Panc1 (cell line): ENCODE results near the gene MOXD1.

ENCODE experiments used
- POLR2AphosphoS5 ChIP-seq: IDR thresholded peaks from 2 replicates; pipeline ENCODE4 v1.6.1; 2012; ENCODE audit warnings: mild to moderate bottlenecking, low read depth, low read length, moderate library complexity
- TF ChIP-seq, protein P1 (sequence below): fragments of 450-650 bp; IDR thresholded peaks from 2 replicates; pipeline ENCODE4 v1.5.1; 2017; ENCODE audit warnings: mild to moderate bottlenecking
- TF ChIP-seq, protein P2 (sequence below), 2 experiments: IDR thresholded peaks; 2 replicates each; pipeline ENCODE4 v1.6.1; 2011 to 2012; ENCODE audit warnings: low read depth in 2 of 2, control low read depth in 1 of 2, low read length in 1 of 2, mild to moderate bottlenecking in 1 of 2, moderate library complexity in 1 of 2; ENCODE audit not compliant: insufficient read depth in 1 of 2

DNA sequence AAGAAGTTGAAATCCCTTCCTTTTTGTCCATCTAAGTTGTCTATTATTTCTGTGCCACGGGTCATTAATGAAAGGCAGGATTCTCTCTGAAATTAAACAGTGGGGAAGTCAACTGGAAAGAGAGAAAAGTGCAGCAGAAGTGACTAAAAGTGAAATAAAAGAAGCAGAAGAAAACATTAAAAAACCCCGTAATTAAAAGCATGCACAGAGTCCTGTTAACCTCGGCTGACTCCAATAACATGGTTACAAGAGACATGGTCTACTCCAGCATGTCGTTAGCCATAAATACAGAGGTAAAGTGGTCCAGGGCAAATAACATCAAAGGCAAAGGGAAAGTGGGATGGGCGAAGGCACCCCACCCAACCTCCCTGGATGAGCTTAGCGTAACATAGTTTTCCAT lies 13.0 kb upstream of the MOXD1 start:
- TF ChIP-seq, protein P1, sequence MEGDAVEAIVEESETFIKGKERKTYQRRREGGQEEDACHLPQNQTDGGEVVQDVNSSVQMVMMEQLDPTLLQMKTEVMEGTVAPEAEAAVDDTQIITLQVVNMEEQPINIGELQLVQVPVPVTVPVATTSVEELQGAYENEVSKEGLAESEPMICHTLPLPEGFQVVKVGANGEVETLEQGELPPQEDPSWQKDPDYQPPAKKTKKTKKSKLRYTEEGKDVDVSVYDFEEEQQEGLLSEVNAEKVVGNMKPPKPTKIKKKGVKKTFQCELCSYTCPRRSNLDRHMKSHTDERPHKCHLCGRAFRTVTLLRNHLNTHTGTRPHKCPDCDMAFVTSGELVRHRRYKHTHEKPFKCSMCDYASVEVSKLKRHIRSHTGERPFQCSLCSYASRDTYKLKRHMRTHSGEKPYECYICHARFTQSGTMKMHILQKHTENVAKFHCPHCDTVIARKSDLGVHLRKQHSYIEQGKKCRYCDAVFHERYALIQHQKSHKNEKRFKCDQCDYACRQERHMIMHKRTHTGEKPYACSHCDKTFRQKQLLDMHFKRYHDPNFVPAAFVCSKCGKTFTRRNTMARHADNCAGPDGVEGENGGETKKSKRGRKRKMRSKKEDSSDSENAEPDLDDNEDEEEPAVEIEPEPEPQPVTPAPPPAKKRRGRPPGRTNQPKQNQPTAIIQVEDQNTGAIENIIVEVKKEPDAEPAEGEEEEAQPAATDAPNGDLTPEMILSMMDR, result no peak
- TF ChIP-seq, protein P2, sequence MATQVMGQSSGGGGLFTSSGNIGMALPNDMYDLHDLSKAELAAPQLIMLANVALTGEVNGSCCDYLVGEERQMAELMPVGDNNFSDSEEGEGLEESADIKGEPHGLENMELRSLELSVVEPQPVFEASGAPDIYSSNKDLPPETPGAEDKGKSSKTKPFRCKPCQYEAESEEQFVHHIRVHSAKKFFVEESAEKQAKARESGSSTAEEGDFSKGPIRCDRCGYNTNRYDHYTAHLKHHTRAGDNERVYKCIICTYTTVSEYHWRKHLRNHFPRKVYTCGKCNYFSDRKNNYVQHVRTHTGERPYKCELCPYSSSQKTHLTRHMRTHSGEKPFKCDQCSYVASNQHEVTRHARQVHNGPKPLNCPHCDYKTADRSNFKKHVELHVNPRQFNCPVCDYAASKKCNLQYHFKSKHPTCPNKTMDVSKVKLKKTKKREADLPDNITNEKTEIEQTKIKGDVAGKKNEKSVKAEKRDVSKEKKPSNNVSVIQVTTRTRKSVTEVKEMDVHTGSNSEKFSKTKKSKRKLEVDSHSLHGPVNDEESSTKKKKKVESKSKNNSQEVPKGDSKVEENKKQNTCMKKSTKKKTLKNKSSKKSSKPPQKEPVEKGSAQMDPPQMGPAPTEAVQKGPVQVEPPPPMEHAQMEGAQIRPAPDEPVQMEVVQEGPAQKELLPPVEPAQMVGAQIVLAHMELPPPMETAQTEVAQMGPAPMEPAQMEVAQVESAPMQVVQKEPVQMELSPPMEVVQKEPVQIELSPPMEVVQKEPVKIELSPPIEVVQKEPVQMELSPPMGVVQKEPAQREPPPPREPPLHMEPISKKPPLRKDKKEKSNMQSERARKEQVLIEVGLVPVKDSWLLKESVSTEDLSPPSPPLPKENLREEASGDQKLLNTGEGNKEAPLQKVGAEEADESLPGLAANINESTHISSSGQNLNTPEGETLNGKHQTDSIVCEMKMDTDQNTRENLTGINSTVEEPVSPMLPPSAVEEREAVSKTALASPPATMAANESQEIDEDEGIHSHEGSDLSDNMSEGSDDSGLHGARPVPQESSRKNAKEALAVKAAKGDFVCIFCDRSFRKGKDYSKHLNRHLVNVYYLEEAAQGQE (IDR thresholded peaks at IDR 0.05; ENCODE audit: insufficient read depth in 1 of 2, low read depth in 2 of 2, low read length in 1 of 2), result no peak
- no peak for TF ChIP-seq POLR2AphosphoS5
